ENCODE results near the gene MPDU1.

DNA sequence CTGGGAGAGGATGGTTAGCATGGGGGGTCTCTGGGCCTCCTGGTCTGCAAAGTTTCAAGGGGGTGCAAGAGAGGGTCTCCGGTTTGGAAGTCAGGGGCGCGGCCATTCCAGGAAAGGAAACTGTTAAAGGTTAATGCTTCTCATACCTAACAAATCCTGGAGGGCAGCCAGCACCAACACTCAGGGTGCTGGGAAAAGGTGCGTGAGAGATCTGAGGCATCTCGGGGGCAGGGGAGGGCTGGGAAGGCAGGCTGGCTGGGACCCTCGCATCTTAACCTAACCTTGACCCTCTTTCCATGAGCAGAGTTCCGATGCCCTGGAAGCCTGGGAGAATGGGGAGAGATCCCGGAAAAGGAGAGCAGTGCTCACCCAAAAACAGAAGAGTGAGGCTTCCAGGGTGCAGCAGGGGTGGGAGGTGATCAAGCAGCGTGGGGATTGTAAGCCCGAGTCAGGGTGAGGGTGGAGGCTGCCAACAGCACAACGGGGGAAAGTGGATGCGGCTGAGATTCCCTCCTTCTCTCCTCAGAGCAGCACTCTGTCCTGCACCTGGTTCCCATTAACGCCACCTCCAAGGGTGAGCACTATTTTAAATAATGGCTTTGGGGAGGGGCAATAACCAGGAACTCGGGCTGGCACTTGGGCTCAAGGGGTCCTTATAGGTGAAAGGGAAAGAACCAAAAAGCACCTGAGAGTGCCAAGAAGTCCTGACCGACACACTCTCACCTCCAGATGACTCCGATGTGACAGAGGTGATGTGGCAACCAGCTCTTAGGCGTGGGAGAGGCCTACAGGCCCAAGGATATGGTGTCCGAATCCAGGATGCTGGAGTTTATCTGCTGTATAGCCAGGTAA, 24.1 kb upstream of the MPDU1 start:
- TF ChIP-seq EZH2phosphoT487 (IDR thresholded peaks at IDR 0.05; ENCODE audit: borderline replicate concordance, low read length), result no peak
- TF ChIP-seq, protein P1, sequence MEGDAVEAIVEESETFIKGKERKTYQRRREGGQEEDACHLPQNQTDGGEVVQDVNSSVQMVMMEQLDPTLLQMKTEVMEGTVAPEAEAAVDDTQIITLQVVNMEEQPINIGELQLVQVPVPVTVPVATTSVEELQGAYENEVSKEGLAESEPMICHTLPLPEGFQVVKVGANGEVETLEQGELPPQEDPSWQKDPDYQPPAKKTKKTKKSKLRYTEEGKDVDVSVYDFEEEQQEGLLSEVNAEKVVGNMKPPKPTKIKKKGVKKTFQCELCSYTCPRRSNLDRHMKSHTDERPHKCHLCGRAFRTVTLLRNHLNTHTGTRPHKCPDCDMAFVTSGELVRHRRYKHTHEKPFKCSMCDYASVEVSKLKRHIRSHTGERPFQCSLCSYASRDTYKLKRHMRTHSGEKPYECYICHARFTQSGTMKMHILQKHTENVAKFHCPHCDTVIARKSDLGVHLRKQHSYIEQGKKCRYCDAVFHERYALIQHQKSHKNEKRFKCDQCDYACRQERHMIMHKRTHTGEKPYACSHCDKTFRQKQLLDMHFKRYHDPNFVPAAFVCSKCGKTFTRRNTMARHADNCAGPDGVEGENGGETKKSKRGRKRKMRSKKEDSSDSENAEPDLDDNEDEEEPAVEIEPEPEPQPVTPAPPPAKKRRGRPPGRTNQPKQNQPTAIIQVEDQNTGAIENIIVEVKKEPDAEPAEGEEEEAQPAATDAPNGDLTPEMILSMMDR (IDR thresholded peaks at IDR 0.05; ENCODE audit: low read depth, low read length, poor library complexity, severe bottlenecking), result no peak

Measured in DOHH2 (cell line).